Measurements from ENCODE around the gene SPRING1.

The SPRING1 gene

GRCh38 chr12:116691636-116692035, 46.2 kb downstream of the SPRING1 start:
- TF ChIP-seq TAF1 (IDR thresholded peaks at IDR 0.05; ENCODE audit: borderline replicate concordance, low read depth, low read length), result no peak
- no peak for TF ChIP-seq POLR2A (IDR thresholded peaks at IDR 0.05; ENCODE audit: low read depth, low read length)
- TF ChIP-seq POLR2AphosphoS5 (IDR thresholded peaks at IDR 0.05; ENCODE audit: low read depth, low read length), result no peak
- DNase-seq (ENCODE audit: insufficient read length) (no peak), FAIRE-seq (no peak)

- DNase-seq (ENCODE audit: insufficient read length), result no peak
- FAIRE-seq, result no peak
- TF ChIP-seq POLR2AphosphoS5 (IDR thresholded peaks at IDR 0.05; ENCODE audit: low read depth, low read length), result no peak
- TF ChIP-seq POLR2A (IDR thresholded peaks at IDR 0.05; ENCODE audit: low read depth, low read length), result no peak
- TF ChIP-seq TAF1 (IDR thresholded peaks at IDR 0.05; ENCODE audit: borderline replicate concordance, low read depth, low read length), result no peak
Measured at GRCh38 chr12:116691205-116691604, 46.7 kb downstream of the SPRING1 start.

- TF ChIP-seq TAF1 (IDR thresholded peaks at IDR 0.05; ENCODE audit: borderline replicate concordance, low read depth, low read length), result no peak
- TF ChIP-seq POLR2AphosphoS5 (IDR thresholded peaks at IDR 0.05; ENCODE audit: low read depth, low read length), result no peak
- TF ChIP-seq POLR2A (IDR thresholded peaks at IDR 0.05; ENCODE audit: low read depth, low read length), result no peak
- FAIRE-seq, result no peak
- no peak for DNase-seq (ENCODE audit: insufficient read length)
Measured at GRCh38 chr12:116689979-116690744, 47.7 kb downstream of the SPRING1 start.

- no peak for DNase-seq (ENCODE audit: insufficient read length)
- no peak for TF ChIP-seq TAF1 (IDR thresholded peaks at IDR 0.05; ENCODE audit: borderline replicate concordance, low read depth, low read length)
- TF ChIP-seq POLR2A (IDR thresholded peaks at IDR 0.05; ENCODE audit: low read depth, low read length), result no peak
- TF ChIP-seq POLR2AphosphoS5 (IDR thresholded peaks at IDR 0.05; ENCODE audit: low read depth, low read length), result no peak
- no peak for FAIRE-seq
Measured at GRCh38 chr12:116689521-116689920, 48.3 kb downstream of the SPRING1 start.

All from GM12892 (cell line).